Stimulated activated CD4-positive, alpha-beta T cell treated with anti-CD3 and anti-CD28 coated beads, Interleukin-2, amount 100 ng/mL, for 24 hours (primary cell): Measurements from ENCODE around the gene PDCD2L.
"Not testable (repeated sequence)": the region's sequence is repeated elsewhere in the genome, so short reads cannot be mapped to it uniquely, and the experiment has no call there.

Experiments
- DNase-seq, 2 donors: peaks; one replicate each; pipeline ENCODE4 v3.0.0-alpha.2; 2020

The PDCD2L gene

DNA sequence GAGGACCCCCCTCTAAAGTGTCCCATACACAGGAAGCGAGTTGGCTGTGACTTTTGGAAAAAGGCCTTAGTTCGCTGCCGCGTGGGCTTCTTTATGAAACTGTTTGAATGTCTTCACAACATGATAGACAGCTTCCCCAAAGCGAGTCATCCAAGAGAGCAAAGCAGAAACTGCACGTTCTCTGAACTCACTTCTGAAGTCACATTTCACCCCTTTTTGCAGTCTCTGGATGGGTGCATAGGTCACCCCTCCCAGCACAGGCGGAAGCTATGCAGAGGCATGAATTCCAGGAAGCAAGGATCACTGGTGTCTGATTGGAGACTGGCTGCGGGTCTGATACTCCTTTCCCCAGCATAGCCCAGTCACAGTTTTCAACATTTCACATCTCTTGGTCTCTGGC is 28.6 kb upstream of the PDCD2L start:
- DNase-seq, result no peak

DNA sequence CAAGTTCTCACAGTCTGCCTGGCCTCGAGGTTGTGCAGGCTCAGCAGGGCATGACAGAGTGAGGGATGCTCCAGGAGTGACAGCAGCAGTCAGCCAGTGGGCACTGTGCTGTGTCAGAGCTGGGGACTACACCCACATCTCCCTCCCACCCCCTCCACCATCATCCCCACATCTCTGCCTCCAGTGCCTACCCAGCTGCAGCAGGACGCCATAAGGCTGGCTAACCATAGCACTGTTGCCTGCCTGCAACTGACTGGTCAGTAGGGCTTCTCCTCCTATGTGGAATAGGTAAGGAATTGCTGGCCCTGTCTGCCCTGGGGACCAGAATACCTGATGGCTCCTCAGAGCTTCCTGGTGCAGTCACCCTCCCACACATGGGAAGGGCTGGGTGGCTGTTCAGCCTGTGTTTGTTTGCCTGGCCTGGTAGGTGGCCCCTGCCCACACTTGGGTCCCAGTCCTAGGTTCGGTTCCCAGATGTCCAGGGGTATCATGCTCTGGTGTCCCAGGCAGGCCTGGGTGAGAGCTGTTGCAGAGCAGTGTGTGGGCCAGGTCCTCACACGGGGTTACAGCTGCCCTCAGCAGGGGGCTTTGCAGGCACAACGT is 23.5 kb upstream of the PDCD2L start:
- no peak for DNase-seq

- no peak for DNase-seq
Measured at GRCh38 chr19:34381399-34382251, 22.6 kb upstream of the PDCD2L start.

DNA sequence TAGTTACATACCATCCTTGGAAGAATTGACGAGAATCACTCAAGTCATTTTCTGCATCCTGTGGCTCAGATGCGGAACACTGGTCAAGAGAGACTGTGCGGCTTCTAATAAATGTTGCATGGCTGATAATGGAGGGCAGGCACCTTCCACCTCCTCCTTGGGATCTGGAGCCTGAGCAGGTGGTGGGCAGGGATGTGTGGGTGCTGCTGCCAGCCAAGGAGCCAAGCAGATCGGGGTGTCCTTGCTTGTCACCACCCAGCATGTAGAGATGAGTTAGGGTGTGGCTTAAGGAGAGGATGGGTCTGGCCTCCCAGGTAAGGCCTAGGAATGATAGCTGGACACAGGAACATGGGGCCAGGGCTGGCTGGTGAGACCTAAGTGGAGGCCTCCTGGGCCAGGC is 21.7 kb upstream of the PDCD2L start:
- DNase-seq, result no peak

DNA sequence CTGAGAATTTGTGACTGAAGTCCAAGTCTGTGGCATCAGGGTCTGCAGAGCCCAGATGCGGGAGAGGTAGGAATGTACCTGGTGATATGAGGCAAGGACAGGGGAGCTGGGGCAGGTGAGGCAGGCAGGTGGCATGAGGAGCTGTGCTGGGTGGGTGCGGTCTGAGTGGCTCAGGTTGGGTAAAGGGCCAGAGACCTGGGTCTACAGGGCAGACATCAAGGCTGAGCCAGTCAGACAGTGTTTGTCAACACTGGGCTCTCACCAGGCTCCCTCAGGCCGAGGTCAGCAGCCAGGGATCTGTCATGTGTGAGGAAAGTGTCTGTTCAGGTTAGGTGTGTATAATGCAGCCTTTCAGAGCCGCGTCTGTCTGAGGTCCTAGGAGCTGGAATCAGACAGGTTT is 20.6 kb upstream of the PDCD2L start:
- DNase-seq, result no peak

DNA sequence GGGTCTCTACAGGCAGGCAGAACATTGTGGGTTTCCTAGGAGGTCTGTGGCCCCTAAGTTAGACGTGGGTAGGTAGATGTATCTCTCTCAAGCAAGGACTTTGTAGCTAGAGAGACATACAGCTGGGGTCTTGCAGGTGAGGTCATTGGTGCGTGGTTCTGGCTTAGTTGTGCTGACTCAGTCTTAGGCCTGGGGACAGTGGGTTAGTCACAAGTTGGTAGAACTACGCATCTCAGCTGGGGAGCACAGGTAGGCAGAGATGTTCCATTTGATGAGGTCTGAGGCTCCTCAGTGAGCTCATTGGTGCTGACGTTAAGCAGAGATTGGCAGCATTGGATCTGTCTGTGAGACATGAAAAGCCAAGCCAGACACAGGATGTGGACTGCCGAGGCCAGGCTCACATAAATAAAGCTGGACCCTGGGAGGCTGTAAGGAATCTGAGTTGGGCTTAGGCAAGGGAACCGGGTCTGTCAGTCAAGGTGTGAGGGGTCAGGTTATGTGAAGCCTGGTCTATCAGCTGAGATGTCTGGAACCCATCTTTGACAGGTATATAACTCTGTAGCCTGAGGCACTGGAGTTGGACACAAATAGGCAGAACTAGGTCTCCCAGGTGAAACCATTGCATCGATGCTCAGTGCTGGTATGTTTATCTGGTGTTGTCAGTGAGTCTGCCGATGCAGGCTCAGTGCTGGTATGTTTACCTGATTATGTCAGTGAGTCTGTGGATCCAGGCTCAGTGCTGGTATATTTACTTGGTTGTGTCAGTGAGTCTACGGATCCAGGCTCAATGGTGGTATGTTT is 17.4 kb upstream of the PDCD2L start:
- no peak for DNase-seq

- no peak for DNase-seq
Measured at GRCh38 chr19:34387446-34387810, 16.8 kb upstream of the PDCD2L start.

DNA sequence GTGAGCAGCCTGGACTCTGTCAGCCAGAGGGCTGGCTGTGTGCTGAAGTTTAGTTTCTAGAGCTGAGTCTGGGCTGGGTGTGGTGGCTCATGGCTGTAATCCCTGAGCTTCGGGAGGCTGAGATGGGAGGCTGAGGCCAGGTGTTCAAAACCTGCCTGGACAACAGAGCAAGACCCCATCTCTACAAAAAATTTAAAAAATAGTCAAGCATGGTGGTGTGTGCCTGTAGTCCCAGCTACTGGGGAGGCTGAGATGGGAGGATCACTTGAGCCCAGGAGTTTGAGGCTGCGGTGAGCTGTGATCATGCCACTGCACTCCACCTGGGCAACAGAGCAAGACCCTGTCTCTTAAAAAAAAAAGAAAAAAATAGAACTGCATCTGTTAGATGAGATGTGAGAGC is 15.5 kb upstream of the PDCD2L start:
- not testable (repeated sequence) for DNase-seq

GRCh38 chr19:34391813-34392212 is 12.4 kb upstream of the PDCD2L start:
- no peak for DNase-seq

- DNase-seq, result no peak
Measured at GRCh38 chr19:34393031-34393430, 11.2 kb upstream of the PDCD2L start.

- no peak for DNase-seq
Measured at GRCh38 chr19:34393629-34394028, 10.6 kb upstream of the PDCD2L start.

DNA sequence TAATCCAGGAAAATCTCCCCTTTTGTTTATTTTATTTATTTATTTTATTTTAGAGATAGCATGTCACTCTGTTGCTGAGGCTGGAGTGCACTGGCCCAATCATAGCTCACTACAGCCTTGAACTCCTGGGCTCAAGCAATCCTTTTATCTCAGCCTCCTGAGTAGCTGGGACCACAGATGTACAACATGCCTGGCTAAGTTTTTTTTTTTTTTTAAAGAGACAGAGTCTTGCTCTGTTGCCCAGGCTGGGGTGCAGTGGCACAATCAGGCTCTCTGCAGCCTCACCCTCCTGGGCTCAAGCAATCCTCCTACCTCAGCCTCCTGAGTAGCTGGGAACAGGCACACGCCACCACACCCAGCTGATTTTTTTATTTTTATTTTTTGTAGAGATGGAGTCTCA is 6.3 kb upstream of the PDCD2L start:
- DNase-seq, result no peak

DNA sequence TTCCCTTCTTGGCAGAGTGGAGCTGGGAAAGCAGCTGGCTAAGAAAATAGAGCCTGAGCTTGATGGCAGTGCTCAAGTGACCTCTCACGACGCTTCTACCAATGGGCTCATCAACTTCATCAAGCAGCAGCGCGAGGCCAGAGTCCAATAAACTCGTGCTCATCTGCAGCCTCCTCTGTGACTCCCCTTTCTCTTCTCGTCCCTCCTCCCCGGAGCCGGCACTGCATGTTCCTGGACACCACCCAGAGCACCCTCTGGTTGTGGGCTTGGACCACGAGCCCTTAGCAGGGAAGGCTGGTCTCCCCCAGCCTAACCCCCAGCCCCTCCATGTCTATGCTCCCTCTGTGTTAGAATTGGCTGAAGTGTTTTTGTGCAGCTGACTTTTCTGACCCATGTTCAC is 4.3 kb upstream of the PDCD2L start:
- DNase-seq, result no peak

GRCh38 chr19:34400844-34401243 is 3.4 kb upstream of the PDCD2L start:
- DNase-seq, result not testable (repeated sequence)

GRCh38 chr19:34402074-34402600 is 2.1 kb upstream of the PDCD2L start:
- no peak for DNase-seq

DNA sequence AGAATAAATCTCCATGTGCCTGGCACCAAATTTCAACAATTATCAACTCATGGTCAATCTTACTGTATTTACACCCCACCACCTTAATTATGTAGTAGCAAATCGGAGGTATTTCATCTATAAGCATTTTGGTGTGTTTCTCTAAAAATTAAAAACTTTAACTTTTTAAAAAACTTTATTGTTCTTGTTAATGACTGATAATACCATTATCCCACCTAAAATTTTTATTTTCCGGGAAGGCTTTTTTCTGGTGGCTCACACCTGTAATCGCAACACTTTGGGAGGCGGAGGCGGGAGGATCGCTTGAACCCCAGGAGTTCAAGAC is 453 bp upstream of the PDCD2L start:
- no peak for DNase-seq

DNA sequence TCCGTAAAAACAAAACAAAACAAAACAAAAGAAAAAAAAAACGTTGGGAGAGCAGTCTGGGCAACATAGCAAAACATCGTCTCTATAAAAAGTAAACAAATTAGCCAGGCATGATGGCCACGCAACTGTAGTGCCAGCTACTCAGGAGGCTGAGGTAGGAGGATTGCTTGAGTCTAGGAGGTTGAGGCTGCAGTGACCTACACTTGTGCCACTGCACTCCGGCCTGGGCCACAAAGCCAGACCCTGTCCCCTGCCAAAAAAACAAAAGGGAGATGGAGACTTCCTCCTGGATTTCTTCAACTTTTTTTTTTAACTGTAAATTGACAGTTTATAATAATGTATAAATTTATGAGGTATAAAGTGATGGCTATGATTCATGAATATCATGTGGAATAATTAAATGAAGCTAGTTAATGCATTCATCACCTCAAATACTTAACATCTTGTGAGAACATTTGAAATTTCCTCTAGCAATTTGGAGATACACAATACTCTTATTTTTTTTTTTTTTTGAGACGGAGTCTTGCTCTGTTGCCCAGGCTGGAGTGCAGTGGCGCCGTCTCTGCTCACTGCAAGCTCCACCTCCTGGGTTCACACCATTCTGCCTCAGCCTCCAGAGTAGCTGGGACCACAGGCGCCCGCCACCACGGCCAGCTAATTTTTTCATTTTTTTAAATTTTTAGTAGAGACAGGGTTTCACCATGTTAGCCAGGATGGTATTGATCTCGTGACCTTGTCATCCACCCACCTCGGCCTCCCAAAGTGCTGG is 1.9 kb downstream of the PDCD2L start:
- DNase-seq, result no peak

DNA sequence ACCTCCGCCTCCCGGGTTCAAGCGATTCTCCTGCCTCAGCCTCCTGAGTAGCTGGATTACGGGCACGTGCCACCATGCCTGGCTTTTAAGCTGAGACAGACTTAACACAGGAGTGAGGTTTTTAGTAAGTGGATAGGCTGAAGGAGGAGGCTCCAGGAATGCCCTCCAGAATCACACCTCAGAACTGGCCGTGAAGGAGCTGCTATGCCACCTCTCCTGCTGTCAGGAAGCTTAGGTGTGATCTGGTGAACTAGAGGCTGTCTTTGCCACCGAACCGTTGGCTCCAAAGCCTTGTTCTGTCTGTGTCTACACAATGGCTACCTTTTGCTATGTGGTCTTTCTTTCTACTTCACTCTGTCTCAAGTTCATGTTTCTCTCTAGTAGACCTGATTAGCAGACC is 4.2 kb downstream of the PDCD2L start:
- DNase-seq, result no peak

GRCh38 chr19:34409189-34410164 is 5.3 kb downstream of the PDCD2L start:
- no peak for DNase-seq

DNA sequence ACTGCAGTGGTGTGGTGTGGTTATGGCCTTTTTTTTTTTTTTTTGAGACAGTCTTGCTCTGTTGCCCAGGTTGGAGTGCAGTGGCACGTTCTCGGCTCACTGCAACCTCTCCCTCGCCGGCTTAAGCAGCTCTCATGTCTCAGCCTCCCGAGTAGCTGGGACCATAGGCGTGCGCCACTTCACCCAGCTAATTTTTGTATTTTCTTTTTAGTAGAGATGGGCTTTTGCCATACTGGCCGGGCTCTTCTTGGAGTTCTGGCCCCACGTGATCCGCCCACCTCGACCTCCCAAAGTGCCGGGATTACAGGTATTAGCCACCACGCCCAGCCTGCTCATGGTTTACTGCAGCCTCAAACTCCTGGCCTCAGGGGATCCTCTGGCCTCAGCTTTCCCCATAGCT is 7.0 kb downstream of the PDCD2L start:
- no peak for DNase-seq

DNA sequence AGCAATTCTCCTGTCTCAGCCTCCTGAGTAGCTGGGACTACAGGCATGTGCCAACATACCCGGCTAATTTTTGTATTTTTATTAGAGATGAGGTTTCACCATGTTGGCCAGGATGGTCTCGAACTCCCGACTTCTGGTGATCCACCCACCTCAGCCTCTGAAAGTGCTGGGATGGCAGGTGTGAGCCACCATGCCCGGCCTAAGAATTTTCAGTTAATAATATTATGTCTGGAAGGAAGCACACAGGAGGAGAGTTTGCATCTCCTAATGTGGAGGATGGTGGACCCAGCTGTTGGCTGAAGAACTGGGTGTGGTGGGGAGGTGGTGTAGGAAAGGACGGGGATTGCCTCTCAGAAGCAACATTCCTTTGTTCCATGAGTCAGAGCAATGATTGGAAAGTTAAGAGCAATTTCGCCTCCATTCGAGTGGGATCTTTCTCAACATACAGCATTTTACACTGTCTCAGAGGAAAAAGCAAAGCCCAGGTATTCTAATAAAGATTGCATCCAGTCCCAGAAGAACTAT is 11.9 kb downstream of the PDCD2L start:
- DNase-seq, result no peak

GRCh38 chr19:34418300-34418699 is 14.1 kb downstream of the PDCD2L start:
- no peak for DNase-seq
